GM21723 (cell line): ENCODE results near the gene TCF19.
"Not testable (repeated sequence)": the region's sequence is repeated elsewhere in the genome, so short reads cannot be mapped to it uniquely, and the experiment has no call there.

Experiments used
- ATAC-seq: cut with Tn5 transposase; IDR thresholded peaks from one replicate; pipeline ENCODE4 v1.9.1; 2021; ENCODE audit warnings: mild to moderate bottlenecking, moderate library complexity; ENCODE audit not compliant: unreplicated experiment

Gene TCF19

DNA sequence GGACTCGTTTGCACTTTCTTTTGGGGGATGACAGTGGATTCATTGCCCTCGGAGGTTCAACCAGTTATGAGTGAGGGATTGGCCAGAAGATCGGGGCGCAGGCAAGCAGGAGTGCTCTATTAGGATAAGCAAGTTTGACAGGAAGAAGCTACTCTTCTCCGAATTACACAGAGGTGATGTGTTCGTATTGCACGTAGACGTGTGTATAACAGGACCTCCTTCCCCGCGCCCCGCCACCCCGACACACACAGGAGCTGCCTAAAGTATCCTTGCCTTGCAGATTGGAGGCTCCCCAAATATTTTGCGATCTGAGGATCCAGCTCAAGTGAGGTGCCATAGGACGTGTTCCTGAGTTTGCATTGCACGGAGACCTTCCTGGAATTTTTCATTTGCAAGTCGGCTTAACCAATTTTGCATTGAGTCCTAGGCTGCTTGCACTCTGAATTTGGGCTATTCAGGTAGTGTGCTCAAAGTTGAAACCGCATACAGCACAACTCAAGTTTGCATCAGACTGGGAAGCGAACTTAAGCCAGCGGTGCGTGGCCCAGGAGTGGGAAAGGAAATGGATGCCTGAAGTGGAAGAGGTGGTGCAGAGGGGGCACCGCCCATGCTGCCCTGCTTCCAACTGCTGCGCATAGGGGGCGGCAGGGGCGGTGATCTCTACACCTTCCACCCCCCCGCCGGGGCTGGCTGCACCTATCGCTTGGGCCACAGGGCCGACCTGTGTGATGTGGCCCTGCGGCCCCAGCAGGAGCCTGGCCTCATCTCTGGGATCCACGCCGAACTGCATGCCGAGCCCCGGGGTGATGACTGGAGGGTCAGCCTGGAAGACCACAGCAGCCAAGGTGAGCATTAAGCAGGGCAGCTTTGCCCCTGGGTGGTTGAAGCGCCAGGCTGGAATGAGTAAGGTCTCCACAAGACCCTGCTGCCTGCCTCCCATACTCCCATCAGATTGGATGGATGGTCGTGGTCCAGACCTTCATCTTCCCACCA lies 770 bp downstream of the TCF19 start:
- no peak for ATAC-seq

DNA sequence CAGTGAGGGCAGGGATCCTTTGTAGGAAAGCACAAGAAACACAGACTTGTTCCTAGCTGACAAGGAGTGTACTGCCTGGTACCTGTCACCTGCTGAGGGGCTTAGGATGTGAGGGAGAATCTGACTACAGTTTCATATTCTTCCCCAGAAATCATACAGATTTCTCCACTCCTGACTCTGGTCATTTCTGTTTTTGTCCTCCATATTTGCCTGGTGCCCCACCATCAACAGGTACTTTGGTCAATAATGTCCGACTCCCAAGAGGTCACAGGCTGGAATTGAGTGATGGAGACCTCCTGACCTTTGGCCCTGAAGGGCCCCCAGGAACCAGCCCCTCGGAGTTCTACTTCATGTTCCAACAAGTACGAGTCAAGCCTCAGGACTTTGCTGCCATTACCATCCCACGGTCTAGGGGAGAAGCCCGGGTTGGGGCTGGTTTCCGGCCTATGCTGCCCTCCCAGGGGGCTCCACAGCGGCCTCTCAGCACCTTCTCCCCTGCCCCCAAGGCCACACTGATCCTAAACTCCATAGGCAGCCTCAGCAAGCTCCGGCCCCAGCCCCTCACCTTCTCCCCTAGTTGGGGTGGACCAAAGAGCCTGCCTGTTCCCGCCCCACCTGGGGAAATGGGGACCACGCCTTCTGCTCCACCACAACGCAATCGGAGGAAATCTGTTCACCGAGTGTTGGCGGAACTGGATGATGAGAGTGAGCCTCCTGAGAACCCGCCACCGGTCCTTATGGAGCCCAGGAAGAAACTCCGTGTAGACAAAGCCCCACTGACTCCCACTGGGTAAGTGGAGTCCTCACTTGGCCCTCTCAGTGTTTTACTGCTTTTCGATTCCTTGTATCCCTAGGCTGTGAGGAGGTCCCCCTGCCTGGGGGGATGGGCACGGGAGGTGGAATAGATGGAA lies 3.1 kb downstream of the TCF19 start:
- no peak for ATAC-seq

DNA sequence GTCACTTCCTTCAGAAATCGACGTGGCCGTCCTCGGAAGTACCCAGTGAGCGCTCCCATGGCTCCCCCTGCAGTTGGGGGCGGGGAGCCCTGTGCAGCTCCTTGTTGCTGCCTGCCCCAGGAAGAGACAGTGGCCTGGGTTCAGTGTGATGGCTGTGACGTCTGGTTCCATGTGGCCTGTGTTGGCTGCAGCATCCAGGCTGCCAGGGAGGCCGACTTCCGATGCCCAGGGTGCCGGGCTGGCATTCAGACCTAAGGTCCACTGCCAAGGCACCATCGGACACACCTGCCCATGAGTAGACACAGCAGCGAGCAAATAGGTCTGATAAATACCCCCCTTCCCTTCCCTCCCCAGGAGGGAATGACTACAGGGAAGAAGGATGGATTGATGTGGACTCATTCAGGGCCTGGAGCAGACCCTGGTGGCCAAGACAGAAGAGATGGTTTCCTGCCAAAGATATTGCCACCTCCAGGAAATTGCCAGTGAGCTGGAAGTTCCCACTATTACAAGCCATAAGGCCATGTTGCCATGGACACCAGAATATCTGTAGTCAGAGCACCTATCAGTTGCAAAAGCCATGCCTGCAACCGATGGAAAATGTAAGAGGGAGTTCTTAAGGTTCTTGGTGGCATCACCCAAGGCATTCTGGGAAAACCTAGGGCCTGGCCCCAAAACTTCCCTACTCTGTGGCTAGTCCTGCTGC lies 4.2 kb downstream of the TCF19 start:
- no peak for ATAC-seq

DNA sequence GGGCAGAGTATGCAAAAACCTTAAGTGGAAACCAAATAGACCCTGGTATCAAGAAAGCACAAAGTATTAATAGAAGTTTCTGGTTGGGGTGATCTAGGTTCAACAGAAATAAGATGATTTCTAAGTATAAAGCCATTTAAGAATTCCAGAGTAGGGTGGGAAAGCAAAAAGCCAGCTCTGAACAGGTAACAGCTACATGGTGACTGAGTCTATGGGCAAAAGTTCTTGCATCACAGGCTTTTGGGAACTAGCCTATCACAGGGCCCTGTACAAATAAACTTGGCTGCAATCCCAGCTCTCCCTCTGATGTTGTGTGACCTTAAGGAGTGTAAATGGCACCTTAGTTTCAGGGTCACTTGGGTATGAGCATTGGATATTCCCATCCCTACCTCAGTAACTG lies 5.5 kb downstream of the TCF19 start:
- no peak for ATAC-seq

DNA sequence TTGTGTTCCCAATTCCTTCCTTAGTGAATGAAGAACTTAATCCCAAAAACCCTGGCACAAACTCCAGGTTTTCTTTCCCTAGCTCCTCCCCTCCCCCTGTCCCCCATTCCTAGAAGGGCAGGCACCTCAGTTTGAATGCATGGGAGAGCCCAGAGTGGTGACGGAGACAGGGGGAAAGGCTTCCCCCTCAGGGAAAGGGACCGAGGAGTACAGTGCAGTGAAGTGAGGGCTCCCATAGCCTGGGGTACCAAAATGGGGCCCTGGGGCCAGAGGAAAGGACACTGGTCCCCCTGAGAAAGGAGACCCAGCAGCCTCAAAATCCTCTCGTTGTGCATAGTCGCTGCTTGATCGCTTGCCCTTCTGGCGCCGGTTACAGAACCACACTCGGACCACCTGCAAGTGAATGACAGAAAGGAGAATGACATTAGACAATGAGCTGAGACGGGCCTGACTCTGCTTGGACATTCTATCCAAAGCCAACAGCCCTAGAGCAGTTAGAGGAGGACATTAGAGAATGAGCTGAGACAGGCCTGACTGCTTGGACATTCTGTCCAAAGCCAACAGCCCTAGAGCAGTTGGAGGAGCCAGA lies 6.2 kb downstream of the TCF19 start:
- ATAC-seq = not testable (repeated sequence)

DNA sequence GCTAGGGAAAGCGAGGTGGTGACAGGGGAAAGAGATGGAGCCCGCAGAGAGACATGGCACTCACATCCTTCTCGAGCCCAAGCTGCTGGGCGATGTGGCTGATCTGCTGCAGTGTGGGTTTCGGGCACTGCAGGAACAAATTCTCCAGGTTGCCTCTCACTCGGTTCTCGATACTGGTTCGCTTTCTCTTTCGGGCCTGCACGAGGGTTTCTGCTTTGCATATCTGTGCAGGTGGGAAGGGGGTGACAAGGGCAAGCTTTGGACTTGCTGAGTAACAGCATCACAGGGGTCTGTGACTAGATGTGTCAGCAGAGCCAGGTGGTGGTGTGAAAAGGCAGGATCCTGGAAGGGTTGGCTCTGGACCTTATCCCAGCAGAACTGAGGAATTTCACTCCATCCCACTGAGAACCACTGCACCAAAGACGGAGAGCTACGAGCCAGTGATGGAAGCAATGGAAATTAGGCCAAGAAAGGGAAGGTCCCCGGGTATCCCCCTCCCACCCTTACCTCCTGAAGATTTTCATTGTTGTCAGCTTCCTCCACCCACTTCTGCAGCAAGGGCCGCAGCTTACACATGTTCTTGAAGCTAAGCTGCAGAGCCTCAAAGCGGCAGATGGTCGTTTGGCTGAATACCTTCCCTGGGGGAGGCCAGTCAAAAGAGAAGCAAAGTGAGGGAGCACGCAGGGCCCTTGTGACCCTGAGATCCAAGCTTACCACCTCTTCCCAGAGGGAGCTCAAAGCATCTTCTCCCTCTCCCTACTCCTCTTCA lies 6.9 kb downstream of the TCF19 start:
- ATAC-seq = peak; percentile 74

DNA sequence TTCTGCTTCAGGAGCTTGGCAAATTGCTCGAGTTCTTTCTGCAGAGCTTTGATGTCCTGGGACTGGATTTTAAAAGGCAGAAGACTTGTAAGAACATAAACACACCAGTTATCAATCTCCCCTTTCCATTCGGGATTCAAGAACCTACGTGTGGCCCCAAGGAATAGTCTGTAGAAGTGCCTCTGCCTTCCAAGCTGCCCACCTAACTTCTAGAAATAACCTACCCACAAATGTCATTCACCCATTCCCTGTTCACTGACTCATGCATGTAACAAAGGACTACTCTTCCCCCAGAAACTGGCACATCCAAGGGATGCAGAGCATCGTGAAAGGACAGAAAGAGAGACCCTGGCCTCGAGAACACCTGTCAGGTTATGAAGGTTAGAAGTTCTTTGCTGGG lies 7.6 kb downstream of the TCF19 start:
- ATAC-seq = no peak

DNA sequence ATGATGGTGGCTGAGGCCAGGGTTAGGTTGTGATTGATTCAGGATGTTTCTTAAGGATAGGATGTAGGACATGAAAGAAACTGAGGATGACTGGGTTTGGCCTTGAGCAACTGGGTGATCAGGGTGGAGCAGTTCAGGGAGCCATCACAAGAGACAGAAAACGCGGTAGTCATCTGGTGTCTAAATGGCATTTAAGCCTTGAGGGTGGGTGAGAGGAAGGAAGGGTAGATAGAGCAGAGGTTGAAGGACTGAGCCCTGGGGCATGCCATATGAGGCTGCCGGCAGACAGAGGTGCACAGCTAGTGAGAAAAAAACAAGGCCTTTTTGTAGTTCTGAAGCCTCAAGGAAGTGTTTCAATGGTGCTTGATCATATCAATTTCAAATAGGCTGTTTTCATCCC lies 10.2 kb downstream of the TCF19 start:
- no peak for ATAC-seq

DNA sequence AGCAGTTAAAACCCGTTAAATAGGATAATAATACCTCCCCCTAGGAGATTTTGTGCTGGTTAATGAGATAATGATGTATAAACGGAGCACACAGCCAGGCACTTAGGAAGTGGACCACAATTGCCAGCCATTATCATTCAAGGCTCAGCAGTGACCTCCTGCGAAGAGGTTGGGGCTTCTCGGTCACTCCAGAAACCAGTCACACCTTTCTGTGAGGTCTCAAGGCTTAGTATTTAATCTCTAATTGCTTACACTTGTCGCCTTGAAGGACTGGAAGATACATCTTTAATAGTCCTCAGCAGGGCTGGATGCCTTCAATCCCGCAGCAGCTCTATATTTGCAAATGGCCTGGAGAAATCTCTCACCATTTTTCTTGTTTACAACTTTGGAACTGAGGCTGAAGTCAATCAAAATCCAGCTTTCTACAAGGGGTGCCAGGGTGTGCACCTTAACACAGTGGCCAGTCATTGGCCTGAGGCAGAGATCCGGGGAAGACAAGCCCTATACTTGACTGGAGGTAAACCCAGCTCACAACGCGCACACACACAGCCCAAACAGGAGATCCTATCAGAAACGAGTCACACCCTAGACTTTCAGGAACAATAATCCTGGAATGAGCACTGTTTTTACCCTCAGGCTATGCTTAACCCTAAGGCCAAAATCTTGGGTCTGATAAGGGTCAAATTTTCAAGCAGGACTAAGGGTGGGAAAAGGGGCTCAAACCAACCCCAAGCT lies 10.9 kb downstream of the TCF19 start:
- no peak for ATAC-seq

DNA sequence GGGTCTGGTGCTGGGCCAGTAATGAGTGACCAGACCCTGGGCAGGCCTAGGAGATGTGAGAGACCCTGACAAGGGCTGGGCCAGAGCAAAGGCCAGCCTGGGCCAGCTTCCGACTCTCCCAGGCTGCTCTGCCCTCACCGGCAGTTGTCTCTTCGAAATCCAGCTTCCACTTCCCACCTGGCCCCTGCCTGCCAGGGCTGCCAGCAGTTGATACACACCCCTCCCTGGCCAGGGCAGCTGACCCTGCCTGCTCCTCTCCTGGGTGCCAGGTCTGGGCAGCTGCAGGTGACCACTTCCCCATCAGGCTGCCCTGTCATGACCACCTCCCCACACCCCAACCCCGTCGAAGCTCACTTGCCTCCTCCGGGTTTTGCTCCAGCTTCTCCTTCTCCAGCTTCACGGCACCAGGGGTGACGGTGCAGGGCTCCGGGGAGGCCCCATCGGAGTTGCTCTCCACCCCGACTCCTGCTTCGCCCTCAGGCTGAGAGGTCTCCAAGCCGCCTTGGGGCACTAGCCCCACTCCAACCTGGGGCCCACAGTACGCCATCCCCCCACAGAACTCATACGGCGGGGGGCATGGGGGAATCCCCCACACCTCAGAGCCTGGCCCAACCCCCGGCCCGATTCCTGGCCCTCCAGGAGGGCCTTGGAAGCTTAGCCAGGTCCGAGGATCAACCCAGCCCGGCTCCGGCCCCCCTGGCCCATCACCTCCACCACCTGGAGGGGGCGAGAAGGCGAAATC lies 11.6 kb downstream of the TCF19 start:
- ATAC-seq = not testable (repeated sequence)

DNA sequence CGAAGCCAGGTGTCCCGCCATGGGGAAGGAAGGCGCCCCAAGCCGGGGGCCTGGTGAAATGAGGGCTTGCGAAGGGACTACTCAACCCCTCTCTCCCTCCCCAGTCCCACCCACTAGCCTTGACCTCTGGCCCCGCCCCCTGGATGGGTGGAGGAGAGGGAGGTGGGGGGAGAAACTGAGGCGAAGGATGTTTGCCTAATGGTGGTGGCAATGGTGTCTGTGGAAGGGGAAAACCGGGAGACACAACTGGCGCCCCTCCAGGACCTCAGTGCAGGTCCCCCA lies 12.2 kb downstream of the TCF19 start, which contains the start of gene POU5F1:
POU5F1 (minus strand) TSS at position 83 of the 282 bp plus-strand sequence; CDS start at position 21, 62 bp downstream.
- no peak for ATAC-seq

DNA sequence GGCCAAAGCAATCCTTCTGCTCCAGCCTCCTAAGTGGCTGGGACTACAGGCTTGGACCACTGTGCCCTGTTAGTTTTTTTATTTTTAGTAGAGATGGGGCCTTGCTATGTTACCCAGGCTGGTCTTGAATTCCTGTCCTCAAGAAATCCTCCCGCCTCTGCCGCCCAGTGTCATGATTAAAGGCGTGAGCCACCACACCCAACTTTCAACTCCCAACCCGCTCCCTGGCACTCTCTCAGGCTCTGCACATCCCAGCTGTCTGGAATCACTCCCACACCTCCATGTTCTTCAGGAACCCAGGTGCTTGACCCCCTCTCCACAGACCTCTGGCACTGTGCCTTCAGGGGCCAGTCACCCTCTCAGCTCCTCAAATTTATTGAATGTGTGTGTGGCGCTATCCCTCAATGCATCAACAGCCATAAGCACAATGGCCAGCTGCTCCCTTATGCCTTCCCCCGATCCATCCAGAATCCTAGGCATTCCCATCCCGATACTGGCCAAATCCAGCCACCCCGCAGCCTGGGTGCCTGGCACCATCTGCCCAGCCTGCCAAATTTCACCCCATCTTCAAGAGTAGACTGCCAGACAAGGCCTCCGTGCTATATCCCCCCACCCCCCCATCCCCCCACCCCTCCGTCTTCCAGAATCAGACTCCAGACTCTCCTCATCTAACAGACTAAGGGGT lies 12.7 kb downstream of the TCF19 start:
- ATAC-seq = no peak

DNA sequence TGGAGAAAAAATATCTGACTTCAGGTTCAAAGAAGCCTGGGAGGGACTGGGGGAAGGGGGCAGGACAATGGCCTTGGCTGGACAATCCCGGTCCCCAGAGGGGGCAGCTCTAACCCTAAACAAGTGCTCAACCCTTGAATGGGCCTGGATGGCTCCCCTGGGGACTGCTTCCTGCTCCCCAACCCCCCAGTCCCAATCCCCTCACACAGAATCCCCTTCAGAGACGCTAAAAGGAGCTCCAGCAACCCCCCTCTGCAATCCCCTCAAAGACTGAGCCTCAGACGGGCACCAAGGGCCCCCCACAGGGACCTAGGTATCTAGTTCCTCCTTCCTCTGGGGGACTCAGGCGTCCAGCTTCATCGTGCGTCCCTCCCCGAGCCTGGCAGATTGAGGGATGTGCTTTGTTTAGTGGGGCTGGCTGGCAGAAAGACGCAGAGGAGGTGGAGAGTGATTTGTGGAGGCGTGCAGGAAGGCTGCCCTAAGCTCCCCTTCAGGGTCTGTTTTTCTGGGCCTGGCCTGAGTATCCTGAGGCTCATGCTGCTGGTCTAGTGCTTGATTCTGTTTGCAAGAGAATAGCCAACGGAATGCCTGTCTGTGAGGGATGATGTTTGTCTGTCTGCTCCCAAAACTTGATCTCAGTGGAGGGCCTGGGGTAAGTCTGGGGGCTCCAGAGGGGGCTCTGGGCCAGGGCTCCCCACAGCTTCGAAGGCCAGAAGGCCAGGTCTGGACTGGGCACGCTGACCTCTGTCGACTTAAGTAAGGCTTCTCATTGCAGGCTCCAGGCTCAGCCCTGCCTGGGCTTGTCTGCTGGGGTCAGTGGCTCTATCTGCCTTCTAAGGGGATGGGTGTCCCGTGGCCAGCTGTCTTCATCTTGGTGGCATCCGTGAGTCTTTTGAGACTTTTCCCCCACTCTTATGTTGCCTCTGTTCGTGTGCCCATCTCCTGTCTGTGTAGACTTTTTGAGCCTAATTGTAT lies 13.8 kb downstream of the TCF19 start:
- no peak for ATAC-seq

DNA sequence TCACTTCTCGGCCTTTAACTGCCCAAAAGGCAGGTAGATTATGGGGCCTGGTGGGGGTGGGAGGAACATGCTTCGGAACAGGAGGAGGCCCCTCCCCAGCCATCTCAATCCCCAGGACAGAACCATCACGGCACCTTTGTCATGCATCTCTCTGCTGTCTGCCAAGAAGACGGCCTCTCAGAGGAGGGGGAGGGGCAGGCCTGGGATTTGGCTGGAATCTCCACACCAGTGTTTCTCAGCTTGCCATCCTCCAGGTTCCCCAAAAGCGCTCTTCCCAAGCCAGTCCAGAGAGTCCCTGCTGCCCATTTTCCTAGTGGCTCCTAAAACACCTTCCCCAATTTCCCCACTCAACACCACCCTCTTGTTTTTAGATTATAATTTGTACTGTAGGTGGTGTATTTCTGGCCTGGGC lies 14.6 kb downstream of the TCF19 start:
- ATAC-seq = no peak

DNA sequence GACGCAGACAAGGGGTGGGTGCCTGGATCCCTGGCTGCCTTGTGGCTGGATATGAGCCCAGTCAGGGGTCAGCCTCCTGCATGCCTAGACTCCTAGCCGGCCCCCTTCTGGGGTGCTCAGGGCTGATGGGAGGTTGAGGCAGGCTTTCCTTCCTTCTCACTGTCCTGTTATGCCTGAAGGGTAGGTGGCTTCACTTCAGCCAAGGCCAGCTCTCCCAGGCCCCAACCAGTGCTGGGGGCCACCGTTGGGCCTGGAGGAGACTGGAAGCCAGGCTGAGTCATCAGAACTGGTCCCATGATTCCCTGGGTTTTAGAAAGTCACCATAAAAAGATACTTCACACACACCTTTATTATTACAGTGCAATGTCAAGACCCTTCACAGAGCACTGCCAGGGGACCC lies 15.0 kb downstream of the TCF19 start:
- no peak for ATAC-seq

DNA sequence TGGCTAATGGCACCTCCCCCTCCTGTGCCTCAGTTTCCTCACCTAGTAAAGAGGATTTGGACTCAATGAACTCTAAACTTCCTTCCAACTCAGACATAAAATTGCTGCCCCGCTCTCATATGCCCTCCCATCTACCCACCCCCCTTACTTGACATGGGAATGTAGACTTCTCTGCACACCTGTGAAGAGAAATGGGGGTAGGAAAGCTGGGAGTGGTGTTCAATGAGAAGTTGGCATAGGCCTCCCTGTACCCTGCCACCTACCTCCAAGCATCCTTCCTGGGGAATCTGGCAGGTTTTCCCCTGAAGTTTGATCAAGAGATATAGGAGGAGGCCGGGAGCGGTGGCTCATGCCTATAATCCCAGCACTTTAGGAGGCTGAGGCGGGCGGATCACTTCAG lies 16.0 kb downstream of the TCF19 start:
- no peak for ATAC-seq

DNA sequence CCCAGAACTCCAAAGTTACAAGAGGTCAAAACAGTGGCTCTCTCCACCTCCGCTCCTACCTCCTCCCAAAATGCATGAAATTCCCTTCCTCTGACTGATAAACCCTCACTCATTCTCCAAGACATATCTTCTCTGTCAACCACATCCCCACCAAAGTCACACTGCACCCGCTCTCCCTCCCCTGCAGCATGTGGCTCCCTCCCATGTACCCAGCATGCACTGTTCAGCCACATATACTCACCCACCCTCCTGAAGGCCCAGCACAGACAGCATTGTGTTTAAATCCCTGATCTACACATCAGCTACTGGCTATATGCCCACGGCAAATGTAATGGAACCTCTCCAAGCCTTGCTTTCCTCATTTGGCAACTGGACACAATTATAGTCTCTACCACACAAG lies 17.6 kb downstream of the TCF19 start:
- ATAC-seq = no peak
